ENCODE data around the gene ALKBH1. TPM values are rescaled to one million over a fixed set of nuclear protein-coding genes. Genes with fewer than 3 reads are reported as not detected.

ALKBH1 gene
- total and polyA plus RNA-seq, 2 of the 13 experiments (the other 11 are each of a cell fraction or from before 2014, with no cell fraction given): 12.5 to 14.3 TPM

- TF ChIP-seq HIC2 (CRISPR knock-in tag; IDR thresholded peaks at IDR 0.05; ENCODE audit: low read depth) (no peak), ZNF234 (CRISPR knock-in tag; conservative IDR thresholded peaks at IDR 0.05) (no peak), ZNF710 (CRISPR knock-in tag; IDR thresholded peaks at IDR 0.05; ENCODE audit: borderline replicate concordance) (no peak), IRF2 (CRISPR knock-in tag; IDR thresholded peaks at IDR 0.05) (peak; percentile 80), IRX3 (CRISPR knock-in tag; IDR thresholded peaks at IDR 0.05; ENCODE audit: borderline replicate concordance, low read depth) (no peak), ZNF264 (CRISPR knock-in tag; IDR thresholded peaks at IDR 0.05) (peak; percentile 61; the same call in 1 of the 2 replicates), ZBTB20 (CRISPR knock-in tag; IDR thresholded peaks at IDR 0.05; ENCODE audit: borderline replicate concordance, low read depth) (peak; percentile 52; the same call in 1 of the 2 replicates), RNF2 (conservative IDR thresholded peaks at IDR 0.05; ENCODE audit: low read depth) (no peak), TEF (CRISPR knock-in tag; IDR thresholded peaks at IDR 0.05) (peak; percentile 66; the same call in 1 of the 2 replicates), DNMT1 (CRISPR knock-in tag; IDR thresholded peaks at IDR 0.05) (no peak), MLXIP (CRISPR knock-in tag; IDR thresholded peaks at IDR 0.05; ENCODE audit: borderline replicate concordance) (no peak), DBP (CRISPR knock-in tag; IDR thresholded peaks at IDR 0.05; ENCODE audit: not compliant biosample characterization) (no peak), CBX1 (IDR thresholded peaks at IDR 0.05; ENCODE audit: low read depth) (no peak), SMARCC2 (IDR thresholded peaks at IDR 0.05) (no peak), SIN3B (IDR thresholded peaks at IDR 0.05; ENCODE audit: low read length) (peak; percentile 91), ZNF770 (CRISPR knock-in tag; IDR thresholded peaks at IDR 0.05) (no peak; the same call in 1 of the 2 replicates), SMARCE1 (IDR thresholded peaks at IDR 0.05; ENCODE audit: borderline replicate concordance) (no peak)
Observed at GRCh38 chr14:77707724-77708408, at the start of gene ALKBH1, which contains the start of gene SLIRP (continued).
